GM18517 (cell line): Measurements from ENCODE around the gene KAZN.

Source experiments
- ATAC-seq: cut with Tn5 transposase; IDR thresholded peaks from one replicate; pipeline ENCODE4 v1.9.1; 2021; ENCODE audit warnings: mild to moderate bottlenecking, moderate library complexity; ENCODE audit not compliant: unreplicated experiment

The KAZN gene

DNA sequence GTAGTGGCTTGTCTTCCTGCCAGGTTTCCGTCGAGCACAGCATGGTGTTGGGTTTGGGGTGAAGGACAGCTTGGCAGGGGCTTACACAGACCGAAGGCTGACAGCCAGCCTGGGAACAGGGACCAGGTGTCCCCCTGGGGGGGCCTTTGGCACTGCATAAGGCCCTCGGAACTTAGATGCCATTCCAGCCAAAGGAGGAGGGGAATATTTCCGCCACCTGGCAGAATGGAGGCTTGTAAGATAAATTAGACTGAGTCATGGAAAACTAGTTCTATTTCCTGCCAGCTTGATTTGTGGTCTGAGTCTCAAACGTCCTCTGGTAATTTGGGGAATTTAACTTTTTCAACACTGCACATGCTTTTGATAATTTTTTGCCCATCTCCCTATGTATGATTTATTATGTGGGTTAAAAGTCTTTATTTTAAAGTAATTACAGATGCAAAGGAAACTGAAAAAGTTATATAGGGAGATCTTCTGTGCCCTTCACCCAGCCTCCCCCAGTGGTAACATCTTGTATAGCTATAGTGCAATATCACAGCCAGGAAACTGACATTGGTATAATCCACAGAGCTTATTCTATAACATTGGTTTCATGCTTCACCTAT is 543.6 kb downstream of the KAZN start:
- ATAC-seq: no peak

DNA sequence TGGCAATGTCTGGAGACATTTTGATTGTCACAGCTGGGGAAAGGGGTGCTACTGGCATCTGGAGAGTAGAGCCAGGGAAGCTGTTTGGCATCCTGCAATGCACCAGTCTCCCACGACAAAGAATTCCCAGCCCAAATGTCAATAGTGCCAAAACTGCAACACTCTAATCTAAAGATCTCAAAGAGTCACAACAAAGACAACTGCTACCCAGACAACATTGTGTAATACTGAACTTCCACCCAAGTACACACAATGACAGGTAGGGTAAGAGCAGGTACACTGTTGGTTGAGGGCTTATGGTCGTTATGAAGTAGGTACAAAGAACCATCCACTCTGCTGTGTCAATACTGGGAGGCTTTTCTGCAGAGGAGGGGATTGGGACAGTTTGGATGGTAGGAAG is 546.8 kb downstream of the KAZN start:
- no peak for ATAC-seq

DNA sequence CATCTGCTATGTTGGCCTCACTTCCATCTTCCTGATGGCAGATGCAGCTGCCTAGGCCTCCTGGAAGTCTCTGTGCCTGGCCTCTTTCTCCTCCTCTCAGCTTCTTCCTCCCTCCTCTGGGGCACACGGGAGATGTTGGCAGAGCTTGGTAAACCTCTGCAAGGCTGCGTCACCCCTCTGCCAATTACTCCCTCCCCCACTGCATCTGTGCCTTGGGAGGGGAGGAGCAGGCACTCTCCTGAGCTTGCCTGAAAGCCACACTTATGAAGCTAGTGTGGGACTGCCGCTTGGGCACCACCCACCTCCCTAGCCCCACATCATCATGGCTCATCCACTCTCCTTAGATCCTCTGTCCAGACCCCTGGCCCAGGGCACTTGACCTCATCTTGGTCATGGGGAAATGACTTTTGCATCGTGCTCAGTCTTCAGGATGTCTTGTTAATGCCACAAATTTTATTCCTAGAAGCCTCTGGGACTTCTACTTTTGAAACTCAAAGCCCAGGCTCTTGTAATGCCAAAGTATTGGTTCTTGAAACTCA is 547.7 kb downstream of the KAZN start:
- no peak for ATAC-seq

DNA sequence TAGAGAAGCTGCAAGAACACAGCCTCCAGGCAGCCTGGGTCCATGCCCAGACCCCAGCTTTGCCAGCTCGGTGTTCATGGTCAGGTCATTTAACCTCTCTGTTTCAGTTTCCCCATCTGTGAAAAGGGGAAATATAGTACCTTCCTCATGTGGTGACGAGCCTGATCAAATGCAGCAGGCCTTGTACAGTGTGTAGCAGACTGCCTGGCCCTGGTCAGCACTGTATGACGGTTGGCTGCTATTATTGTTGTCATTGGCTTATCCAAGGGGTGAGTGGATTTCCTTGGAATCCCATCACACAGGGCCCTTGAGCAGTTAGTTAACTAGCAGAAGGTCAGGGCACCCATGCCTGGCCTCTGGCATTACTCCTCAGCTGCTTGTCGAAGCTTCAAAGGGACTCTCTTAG is 548.5 kb downstream of the KAZN start:
- ATAC-seq: no peak

DNA sequence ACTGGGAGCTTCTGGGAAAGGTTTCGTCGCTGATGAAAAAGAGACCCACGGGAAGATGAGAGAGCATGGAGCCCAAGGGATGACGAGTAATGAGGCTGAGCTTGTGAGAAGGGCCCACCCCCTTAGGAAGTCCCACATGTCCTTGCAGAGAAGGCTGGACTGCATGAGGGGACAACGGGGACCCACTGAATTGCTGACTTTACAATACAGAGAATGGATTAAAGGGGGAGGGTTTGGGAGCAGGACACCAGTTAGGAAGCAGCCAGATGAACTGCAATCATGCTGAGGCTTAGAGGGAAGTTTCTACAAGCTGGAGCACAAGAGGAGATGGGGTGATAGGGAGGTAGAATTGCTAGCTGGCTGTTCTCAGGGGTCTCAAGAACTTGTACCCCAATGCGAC is 549.5 kb downstream of the KAZN start:
- no peak for ATAC-seq

DNA sequence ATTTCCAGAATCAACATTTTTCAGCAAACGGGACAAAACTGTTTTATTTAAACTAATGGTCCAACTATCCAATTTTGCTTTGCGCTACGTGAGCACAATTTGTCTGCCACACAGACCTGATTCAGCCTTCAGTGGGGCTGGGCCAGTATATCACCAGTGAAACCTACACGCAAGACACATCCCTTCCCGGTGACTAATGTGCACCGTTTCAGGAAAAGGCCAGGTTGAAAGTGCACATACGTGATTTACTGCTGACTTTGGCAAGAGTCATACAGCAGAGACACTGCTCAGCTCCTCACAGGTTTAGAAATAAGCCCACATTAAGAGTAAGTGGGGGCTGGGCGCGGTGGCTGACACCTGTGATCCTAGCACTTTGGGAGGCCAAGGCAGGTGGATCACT is 550.0 kb downstream of the KAZN start:
- no peak for ATAC-seq

DNA sequence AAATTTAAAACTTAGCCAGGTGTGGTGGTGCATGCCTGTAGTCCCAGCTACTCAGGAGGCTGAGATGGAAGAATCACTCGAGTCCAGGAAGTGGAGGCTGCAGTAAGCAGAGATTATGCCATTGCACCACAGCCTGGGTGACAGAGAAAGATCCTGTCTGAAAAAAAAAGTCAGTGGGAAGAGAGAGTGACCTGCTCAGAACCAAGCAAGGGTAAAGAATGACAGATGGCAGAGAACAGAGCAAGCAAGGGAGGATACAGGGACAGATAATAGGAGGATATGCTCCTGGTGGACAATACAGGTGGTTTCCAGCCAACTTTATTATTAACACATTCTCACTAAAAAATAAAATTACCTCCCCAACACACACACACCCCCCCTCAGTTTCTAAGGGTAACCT is 550.5 kb downstream of the KAZN start:
- ATAC-seq: no peak

DNA sequence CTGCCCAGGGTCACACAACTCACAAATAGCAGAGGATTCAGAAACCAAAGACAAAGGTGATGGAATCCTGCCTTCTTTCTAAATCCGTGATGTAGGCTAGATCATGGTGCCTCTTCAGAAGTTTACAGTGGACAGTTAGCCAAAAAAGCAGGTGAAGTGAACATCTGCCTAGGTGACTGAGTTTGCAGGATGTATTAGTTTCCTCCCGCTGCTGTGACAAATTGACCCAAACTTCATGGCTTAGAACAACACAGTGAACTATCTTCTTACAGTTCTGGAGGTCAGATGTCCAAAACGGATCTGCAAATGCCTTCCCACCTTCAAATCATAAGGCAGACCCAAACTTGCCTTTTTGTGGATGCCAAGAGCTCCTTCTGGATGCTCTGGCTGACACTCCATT is 551.9 kb downstream of the KAZN start:
- no peak for ATAC-seq

DNA sequence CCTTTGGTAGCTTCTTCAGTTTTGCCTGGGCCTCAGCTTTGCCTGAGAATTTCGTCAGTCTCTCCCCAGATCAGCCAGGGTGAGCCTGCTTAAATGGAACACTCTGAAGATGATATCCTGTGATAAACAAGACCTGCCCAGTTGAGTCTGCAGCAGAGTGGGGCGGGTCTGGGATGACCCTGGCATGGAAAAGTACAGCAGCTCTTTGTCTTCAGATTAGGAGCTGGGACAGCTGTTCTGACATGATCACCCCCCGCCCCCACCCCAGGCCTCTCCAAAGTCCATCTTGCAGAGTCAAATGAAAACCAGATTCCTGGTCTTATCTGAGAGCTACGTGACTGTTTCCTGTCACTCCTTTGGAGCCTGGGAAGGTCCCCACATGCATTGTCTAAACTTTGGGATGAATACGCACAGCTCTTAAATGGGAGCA is 552.9 kb downstream of the KAZN start:
- ATAC-seq: no peak

DNA sequence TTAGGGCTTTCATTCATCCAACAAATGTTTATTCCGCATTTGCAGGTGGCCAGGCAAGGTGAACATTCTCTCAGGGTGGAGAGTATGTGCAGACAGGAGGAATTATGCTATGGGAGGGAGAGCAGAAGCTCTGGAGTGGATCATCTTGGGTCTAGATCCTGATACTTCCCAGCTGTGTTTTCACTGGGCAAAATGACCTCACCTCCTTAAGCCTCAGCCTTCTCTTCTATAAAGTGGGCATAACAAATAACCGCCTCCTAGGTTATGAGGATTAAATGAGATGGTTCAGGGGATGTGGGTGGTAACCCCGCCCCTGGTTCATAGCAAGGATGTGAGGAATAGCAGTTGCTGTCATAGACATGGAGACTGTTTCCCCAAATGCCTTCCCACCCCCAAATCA is 553.4 kb downstream of the KAZN start:
- ATAC-seq: no peak

DNA sequence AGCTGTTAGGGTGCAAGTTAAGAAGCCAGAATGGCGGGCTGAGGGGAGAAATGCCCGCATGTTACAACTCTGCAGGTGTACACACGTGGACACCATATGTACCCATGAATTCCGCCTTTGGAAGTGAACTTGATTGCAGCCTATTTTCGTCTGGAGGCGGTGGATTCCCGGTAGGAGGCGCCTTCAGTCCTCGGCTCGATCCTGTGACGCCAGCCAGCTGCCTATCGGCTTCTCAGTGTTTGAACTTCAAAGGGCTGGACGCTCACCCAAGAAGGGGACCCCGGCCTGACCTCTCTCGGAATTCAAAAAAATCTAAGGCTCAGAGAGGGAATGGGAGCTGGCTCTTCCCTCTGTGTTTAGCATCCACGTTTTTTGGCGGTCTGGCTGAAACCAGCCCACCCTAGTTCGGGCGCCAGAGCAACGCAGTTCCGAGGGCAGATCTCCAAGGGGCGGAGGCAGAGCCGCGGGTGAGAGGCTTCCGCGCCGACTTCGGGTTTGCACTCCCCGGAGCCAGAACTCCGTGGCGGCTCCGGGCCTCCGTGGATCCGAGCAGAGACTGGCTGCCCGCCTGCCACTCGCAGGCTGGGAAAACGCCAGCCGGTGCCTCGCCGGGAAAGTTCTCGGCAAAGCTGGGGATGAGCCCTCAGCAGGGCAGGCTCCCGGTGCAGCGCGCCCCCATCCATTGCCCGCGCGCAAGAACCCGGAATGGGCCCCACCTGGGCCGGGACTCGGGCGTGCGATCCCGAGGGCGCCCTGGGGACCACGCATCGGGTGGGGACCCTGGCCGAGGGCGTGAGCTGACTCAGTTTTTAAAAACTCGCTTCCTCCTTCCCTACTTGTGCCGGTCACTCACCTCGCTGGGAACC is 554.1 kb downstream of the KAZN start:
- ATAC-seq: no peak

DNA sequence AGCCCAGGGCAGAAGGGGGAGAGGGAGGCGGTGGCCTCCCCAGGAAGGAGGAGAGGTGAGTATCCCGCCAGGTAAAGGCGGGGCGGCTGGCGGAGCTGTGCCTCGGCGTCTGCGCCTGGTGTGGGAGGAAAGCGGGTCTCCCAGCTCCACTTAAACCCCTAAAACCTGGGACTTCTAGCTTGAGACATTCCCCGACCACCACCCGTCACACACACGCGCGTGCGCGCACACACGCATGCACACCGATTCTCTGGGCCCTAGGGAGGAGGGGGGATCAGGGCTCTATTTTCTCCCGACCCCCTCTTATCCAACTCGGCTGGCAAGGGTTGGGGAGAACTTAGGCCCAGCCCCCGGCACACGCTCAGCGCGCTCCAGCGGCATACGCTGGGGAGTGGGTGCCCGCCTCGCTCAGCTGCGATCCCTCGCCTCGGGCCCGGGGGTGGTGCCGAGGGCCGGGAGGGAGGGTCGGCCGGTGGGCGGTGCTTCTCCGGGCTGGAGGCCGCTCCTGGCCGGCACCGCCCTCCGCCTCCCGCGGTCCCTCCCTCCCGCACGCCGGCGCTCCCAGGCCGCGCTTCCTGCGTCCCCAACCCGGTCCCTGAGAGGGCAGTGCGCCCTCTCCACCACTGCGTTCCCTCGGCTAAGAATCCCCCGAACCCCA is 554.8 kb downstream of the KAZN start, which contains the start of gene TMEM51:
Gene TMEM51, plus strand, starts transcription at position 564 of the 658 bp plus-strand sequence. CDS start 61,341 bp downstream, outside the sequence.
- ATAC-seq: no peak

DNA sequence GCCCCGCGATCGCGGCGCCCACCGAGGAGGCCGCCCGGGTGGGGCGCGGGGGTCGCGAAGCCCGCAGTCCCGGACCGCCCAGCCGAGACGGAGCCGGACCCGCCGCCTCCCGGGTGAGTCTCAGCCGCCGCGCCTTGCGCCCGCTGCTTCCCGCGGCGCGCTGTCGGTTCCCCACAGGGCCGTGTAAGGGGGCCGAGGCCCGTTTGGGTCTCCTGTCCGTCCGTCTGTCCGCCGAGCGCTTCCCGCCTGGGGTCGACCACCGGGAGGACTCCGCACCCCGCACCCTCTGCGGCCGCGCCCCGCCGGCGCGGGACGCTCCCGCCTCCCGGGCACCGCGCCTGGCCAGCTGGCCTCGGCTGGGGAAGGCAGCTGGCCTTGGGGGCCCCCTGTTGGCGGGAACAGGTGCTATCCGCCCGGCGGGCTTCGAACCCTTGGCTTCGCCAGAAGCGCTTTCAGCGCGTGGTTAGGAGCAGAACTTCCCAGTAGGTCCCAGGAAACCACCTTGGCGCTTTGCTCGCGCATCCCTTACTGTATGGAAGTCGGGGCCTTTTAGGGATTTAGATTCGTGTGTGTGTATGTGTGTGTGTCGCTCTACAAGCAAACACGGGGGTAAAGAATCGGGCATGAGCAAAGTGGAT is 555.5 kb downstream of the KAZN start:
- ATAC-seq: no peak

DNA sequence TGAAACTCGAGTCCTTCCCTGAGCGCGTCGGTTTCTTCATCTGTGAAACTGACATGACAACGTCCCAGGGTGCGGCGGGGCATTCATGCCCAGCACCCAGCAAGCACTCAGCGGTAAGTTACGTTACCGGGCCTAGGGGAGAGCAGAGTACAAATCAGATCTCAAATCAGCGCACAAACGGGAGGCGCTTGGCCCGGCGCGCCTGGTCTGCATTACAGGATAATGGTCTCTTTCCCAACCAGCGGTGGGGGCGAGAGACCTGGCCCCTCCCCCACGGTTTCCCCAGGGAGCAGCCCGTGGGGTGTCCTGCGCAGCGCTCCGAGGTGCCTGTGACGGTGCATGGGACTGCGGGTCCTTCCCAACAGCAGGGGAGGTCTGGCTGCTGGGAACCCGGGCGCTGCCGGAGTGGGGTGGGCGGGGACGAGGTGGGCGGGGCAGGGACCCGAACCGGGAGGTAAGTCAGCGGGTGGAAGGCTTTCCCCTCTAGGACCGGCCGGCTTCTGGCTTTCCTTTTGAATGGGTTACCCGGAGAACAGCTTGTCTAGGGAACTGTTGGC is 556.1 kb downstream of the KAZN start:
- no peak for ATAC-seq

DNA sequence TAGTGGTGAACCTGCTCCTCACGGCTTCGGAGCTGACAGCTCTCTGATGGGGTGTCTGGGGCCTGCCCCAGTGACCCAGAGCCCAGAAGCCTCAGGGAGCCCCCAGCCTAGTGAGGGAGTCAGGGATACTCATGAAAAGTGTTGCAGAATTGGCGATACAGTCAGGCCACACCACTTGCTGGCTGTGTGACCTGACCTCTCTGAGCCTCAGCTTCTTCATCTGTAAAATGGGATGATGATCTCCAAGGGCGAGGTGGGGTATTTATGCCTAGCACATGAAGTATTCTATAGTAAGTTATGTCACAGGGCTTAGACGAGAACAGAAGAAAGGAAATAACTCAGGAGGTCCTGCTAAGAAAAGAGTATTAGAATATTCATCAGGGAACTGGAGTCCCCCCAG is 556.7 kb downstream of the KAZN start:
- no peak for ATAC-seq

DNA sequence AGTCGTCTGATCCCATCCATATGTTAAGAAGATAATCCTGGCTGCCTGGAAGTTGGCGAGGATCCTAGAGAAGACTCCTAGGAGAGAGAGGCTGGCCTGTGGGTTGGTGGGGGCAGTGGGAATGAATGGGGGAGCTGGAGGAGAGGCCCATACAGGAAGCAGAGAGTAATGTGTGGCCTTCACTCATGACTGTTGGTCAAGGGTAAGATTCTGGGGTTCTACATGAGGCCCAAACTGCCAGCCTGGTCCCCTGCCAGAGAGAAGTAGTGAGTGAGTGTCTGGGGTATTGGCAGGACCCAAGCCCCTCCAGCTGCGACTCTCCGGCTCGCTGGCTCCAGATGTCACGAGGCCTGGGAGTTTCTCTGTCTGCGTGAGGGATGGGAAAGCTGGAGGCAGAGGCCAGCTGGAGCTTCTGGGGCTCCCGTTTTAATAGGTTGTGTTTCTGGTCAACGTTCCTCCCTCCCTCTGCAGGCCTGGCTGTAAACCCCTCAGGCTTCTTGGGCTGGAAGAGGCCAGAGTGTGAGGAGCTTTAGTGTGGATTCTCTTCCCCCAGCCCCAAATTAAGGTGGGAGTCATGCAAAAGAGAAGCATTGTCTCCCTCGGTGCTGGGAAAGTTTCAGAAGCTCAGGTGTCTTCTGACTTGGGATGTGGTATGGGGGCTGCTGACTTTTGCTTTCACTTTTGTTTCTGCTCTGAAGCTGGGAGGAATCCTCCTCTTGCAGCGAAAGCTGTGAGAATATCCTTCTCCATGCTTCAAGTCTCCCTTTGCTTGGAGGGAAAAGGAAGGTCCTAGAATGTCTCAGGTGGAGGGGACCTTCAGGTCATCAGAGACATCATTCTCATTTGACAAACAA is 557.6 kb downstream of the KAZN start:
- ATAC-seq: no peak

DNA sequence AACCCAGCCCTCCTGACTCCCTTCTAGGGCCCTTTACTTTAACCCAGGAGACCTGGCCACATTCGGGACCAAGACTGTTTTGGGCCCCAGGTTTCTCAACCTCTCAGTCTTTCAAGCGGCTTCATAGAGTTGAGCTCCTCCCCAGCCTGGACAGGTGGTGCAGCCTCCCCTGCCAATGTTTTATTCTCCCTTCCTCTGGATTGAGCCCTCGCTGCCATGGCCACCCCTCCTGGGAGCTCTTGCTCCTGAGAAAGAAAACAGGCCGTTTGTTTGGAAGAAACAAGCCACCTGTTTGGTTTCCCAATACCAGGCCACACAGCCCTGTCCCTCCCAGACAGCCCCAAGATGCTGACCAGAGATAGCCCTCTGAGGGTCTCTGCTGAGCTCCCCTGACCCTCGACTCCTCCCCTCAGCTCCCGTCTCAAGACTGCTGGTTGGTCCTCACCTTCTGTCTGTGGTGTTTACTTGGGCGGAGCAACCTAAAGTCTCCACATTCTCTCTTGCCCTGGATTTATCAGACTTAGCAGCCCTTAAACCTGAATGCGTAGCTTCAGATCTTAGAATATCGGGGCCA is 558.4 kb downstream of the KAZN start:
- no peak for ATAC-seq

DNA sequence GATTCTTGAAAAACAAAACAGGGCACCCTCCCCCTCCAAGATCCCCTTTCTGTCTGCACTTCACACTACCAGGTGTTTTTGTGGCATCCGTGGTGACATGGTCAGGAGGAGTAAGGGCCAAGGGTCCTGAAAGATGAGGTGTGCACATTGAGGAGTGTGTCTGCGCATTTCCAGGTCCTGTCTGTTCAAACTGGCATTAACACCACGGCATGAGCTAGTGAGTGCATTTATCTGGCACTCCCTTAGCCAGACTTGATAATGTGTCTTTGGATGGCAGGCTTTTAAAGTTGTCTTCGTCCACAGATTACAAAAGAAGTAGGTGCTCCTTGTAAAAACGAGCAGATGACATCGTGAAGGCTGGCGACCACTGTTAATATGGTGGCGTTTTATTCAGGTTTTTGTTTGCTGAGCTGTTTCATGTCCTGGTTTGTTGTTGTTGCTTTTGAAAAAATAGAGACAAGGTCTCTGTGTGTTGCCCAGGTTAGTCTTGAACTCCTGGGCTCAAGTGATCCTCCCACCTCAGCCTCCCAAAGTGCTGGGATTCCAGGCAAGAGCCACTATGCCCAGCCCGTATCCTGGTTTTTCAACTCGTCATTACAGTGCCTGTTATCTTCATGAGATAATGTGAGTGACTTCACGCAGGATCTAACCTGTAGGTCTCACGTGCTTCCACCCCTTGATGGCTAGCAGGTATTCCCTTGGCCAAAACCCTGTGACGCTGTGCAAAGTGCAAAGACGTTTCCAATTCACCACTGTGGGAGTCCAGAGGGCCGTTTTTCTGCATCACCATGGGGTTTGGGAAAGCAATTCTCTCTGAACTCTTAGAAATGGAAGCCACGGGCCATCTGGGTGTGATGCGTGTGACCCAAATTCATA is 559.3 kb downstream of the KAZN start:
- ATAC-seq: no peak
